ENCODE measurements around the gene LRRC8D. TPM values are rescaled to one million over a fixed set of nuclear protein-coding genes. Genes with fewer than 3 reads are reported as not detected.
"Not testable (repeated sequence)": the region's sequence is repeated elsewhere in the genome, so short reads cannot be mapped to it uniquely, and the experiment has no call there.

The LRRC8D gene
- total RNA-seq = 10 to 100 TPM; 13.2 to 69.1 (median 51.0) TPM

DNA sequence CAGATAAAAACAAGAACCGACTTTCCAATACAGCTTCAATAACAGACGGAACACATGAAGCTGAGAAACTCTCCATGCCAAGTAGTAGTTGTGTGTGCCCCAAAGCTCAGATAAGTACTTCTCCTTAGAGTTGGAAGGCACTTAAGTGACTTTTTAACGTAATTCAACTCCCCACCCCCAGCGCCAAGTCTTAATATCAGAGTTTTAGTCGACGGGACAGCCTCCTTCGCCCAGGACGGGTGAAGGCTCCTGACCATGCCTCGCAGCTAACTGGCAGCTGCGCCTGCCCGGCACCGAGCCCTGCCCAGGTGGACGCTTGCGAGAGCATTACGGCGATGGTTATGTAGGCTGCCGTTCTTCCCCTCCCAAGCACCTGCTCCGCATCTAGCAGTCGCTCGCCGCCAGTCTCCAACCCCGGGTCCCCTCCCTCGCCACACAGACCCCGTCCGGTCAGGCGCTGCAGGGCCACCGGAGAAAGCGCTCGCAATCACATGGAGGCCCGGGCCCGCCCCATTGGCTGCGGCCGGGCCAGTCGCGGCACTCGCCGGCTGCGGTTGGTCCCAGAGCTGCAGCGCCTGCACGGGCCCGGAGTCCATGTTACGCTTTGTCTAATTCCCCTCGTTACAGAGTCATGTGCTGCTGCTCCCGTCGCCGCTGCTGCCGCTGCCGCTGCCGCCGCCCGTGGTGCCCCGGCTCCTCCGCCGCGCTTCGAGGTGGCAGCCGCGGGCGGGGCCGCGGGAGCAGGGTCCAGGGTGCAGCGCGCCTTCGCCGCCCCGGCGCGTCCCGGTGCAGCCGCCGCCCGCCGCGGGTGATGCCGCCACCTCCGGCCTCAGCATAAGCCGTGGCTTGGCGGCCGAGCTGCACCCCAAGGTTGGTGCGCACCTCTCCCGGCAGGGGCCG lies at the start of gene LRRC8D:
LRRC8D (plus strand) TSS at position 611 of the 900 bp plus-strand sequence. CDS start 112,037 bp downstream, outside the sequence.
- Histone ChIP-seq H3K4me1 (replicated peaks in 1 of 2) (peaks cover 22 to 33% of the 10 kb centered on the region in 2 donors), H3K4me3 (peak within 1 kb of the TSS; percentile 78 to 96 (median 91)), H3K27ac (peak within 1 kb of the TSS; percentile 89 to 92)
- ATAC-seq (replicated peaks in 6 of 8) = peak; percentile 90 to 97 (median 92)
- in situ Hi-C loops (cut with MboI; ENCODE audit: low pct_unique_long_range_greater_than_20kb in 2 of 9, low sequenced_read_pairs in 9 of 9, unreplicated experiment in 9 of 9) = loop anchor here in 1 of 9 experiments (25.0 kb wide), 1 partner anchor 167 kb away; the partner anchor contains the start of gene ZNF326
- WGBS, 10 experiments = 0 to 20% (median 2%) methylated on average over 1 to 41 of the region's 82 CpGs; no CpG with 5 or more reads in 1 of the 10 experiments

DNA sequence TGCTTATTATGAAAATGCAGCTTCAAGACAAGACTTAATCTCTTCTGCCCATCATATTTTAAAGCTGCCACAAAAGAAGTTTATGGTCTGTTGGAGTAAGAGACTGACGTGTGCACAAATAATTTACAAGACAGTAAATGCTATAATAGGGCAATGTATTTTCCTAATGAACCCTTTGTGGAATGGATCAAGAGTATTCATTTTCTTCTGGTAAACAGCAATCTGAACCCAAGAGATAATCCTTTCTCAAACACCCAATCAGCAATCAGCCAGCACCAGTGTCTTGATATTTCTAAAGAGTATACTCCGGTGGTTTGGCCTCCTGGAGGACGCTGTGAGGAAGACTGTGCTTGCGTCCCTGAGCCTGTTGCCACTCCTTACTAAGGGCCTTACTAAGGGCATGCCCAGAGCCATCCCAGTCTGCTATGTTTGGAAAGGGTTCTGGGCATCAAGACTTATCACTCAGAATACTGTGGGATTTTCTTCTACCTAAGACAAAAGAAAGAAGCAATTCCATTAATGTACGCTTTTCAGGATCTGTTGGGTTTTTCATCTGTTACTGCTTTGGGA lies 48.8 kb upstream of the LRRC8D start:
- peaks cover 0 to 12% of the 10 kb centered on the region in 2 donors for H3K4me1 ChIP-seq (replicated peaks in 1 of 2)
- no peak overlapping the region for H3K27ac ChIP-seq
- H3K4me3 ChIP-seq = no peak overlapping the region
- in situ Hi-C loops (cut with MboI; ENCODE audit: low pct_unique_long_range_greater_than_20kb in 2 of 9, low sequenced_read_pairs in 9 of 9, unreplicated experiment in 9 of 9) = loop anchor here in 4 of 9 experiments (25.0 kb wide), 4 partner anchors 135 to 310 kb away; partner anchors contain the start of genes LRRC8C (in 2 of the 4) and LRRC8B (in 1 of the 4)
- ATAC-seq (replicated peaks in 6 of 8) = no peak
- WGBS, 10 experiments = 20 to 94% (median 86%) methylated on average over 1 to 5 of the region's 5 CpGs; no CpG with 5 or more reads in 1 of the 10 experiments

DNA sequence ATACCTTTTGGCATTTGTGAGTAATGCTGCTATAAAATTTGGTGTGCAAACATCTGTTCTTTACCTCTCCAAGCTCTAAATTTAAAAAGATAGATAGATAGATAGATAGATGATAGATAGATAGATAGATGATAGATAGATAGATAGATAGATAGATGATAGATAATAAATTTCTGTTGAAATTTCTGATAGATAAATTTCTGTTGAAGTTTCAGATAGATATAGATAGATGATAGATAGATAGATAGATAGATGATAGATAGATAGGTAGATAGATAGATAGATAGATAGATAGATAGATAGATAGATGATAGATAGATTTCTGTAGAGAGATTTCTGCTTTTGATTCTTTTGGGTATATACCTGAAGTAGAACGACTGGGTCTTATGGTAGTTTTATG lies 44.7 kb upstream of the LRRC8D start:
- in situ Hi-C loops (cut with MboI; ENCODE audit: low pct_unique_long_range_greater_than_20kb in 2 of 9, low sequenced_read_pairs in 9 of 9, unreplicated experiment in 9 of 9); ATAC-seq (replicated peaks in 6 of 8): not testable (repeated sequence)

DNA sequence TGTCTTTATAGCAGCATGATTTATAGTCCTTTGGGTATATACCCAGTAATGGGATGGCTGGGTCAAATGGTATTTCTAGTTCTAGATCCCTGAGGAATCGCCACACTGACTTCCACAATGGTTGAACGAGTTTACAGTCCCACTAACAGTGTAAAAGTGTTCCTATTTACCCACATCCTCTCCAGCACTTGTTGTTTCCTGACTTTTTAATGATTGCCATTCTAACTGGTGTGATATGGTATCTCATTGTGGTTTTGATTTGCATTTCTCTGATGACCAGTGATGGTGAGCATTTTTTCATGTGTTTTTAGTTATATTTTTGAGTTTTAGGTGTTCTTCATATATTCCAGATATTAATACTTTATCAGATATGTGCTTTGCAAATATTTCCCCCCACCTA lies 43.6 kb upstream of the LRRC8D start:
- in situ Hi-C loops (cut with MboI; ENCODE audit: low pct_unique_long_range_greater_than_20kb in 2 of 9, low sequenced_read_pairs in 9 of 9, unreplicated experiment in 9 of 9); ATAC-seq (replicated peaks in 6 of 8); H3K27ac ChIP-seq; H3K4me1 ChIP-seq (replicated peaks in 1 of 2); H3K4me3 ChIP-seq: not testable (repeated sequence)
- 33% methylated on average over 1 of the region's 2 CpGs; no CpG with 5 or more reads in 9 of the 10 experiments for WGBS, 10 experiments

More for the DNA sequence above, 44.7 kb upstream of the LRRC8D start:
- 0 to 100% (median 60%) methylated on average over 1 of the region's 1 CpG; no CpG with 5 or more reads in 1 of the 10 experiments for WGBS, 10 experiments
- H3K27ac ChIP-seq; H3K4me3 ChIP-seq; H3K4me1 ChIP-seq (replicated peaks in 1 of 2): not testable (repeated sequence)

DNA sequence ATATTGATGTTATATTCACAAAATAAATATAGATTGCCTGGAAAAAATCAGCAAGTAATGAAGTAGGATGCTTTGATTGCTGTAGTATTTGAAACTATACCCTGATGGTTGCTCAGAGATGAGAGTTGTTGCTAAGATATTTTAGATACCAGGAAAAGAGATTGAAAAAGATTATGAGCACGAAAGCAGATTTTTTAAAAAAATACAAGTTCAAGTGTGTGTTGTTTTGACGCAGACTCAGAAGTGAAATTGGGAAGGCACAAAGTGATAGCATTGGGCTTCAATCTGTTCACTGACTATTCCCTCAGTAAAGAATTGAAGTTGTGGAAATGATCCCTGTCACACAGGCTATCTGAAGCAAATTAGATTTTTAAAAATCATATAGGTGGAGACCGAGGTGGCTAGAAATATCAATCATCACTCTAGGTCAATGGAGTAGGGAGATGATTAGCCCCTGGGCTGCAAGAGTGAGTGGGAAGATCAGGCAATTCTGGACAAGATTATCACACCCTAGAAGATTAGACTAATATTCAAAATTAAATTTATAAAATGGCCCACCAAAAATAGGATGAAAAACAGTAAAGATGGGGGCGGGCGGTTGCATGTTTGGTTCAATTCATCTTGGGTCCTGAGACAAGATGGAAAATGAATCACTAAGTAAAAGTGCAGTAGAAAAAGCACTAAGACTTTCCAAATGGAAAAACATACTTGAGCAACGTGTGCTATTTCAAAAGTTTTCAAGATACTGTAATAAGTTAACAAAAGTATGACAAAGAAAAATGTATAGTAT lies 41.5 kb upstream of the LRRC8D start:
- in situ Hi-C loops (cut with MboI; ENCODE audit: low pct_unique_long_range_greater_than_20kb in 2 of 9, low sequenced_read_pairs in 9 of 9, unreplicated experiment in 9 of 9) = no loop called here
- 55 to 100% (median 86%) methylated on average over 3 to 6 of the region's 6 CpGs for WGBS, 10 experiments

DNA sequence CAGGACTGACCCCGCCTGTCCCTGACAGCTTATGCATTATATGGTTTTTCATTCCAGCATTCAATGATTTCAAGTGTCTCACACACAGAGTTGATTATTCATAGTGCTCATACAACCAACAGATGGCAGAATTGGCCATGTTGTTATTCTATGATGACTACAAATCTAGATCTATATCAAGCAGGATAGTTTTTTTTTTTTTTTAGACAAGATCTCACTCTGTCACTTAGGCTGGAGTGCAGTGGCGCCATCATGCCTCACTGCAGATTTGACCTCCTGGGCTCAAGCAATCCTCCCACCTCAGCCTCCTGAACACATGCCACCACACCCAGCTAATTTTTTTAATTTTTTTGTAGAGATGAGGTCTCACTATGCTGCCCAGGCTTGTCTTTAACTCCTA lies 40.1 kb upstream of the LRRC8D start:
- peak in 6 of 8 experiments; percentile 44 to 94 (median 76) for ATAC-seq (replicated peaks in 6 of 8)
- Histone ChIP-seq H3K4me1 (replicated peaks in 1 of 2) (no peaks in the 10 kb centered on the region), H3K27ac (no peak overlapping the region), H3K4me3 (no peak overlapping the region)
- in situ Hi-C loops (cut with MboI; ENCODE audit: low pct_unique_long_range_greater_than_20kb in 2 of 9, low sequenced_read_pairs in 9 of 9, unreplicated experiment in 9 of 9) = no loop called here
- WGBS, 10 experiments = 0 to 94% (median 66%) methylated on average over 1 to 2 of the region's 2 CpGs; no CpG with 5 or more reads in 2 of the 10 experiments

More for the DNA sequence above, 41.5 kb upstream of the LRRC8D start:
- H3K4me3 ChIP-seq = no peak overlapping the region
- no peaks in the 10 kb centered on the region for H3K4me1 ChIP-seq (replicated peaks in 1 of 2)
- H3K27ac ChIP-seq = no peak overlapping the region
- no peak for ATAC-seq (replicated peaks in 6 of 8)

DNA sequence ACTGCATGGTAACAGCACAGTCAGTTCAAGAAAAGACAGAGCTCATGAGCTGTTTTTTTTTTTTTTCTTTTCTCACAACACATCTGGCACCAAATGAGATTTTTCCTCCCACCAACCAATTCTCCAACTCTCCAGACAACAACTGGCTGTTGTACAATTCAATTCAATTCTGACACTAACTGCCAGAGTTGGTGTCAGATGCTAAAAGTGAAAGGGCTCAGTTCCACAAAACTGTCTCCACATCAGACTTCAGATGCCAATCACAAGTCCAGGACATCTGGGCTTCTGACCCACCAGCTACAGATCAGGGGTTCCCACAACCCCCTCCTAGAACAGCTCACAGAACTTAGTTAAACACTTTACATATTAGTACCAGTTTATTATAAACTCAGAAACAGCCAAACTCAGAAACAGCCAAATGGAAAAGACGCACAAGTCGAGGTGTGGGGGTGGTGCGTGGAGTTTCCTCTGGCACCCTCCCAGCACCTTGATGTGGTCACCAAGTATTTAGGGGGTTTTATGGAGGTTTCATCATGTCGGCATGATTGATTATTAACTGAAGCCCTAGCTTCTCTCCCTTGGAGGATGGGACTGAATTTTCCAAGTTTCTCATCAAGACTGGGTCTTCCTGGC lies 39.2 kb upstream of the LRRC8D start:
- 0 to 100% (median 83%) methylated on average over 1 to 4 of the region's 4 CpGs; no CpG with 5 or more reads in 1 of the 10 experiments for WGBS, 10 experiments
- H3K4me3 ChIP-seq = no peak overlapping the region
- in situ Hi-C loops (cut with MboI; ENCODE audit: low pct_unique_long_range_greater_than_20kb in 2 of 9, low sequenced_read_pairs in 9 of 9, unreplicated experiment in 9 of 9) = no loop called here
- no peak overlapping the region for H3K27ac ChIP-seq
- H3K4me1 ChIP-seq (replicated peaks in 1 of 2) = no peaks in the 10 kb centered on the region
- no peak for ATAC-seq (replicated peaks in 6 of 8)

DNA sequence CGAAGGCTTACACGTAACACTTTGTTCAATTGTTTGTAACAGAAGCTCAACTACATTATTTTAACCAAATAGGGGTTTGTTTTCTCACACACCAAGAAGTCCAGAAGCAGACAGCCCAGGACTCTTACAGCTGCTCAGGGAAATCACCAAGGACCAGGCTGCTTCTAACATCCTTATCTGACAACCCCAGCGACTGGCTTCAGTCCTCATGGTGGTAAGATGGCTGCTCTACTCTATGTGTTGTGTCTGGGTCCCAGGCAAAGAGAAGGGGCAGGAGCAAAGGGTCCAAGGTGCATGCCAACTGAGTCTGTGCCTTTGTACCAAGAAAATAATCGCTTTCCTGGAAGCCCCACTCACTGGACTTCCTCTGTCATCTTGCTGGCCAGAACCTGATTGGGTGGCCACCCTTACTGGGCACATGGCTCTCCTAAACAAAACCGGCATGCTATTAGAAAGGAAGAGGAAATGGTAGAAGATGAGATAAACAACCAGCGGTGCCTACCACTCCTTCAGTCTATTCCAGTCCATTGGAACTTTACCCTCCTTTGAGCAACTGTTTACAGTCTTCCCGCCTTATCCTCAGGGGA lies 34.1 kb upstream of the LRRC8D start:
- Histone ChIP-seq H3K4me3 (no peak overlapping the region), H3K27ac (no peak overlapping the region), H3K4me1 (replicated peaks in 1 of 2) (no peaks in the 10 kb centered on the region)
- ATAC-seq (replicated peaks in 6 of 8) = no peak
- 46 to 88% (median 77%) methylated on average over 1 to 7 of the region's 7 CpGs; no CpG with 5 or more reads in 2 of the 10 experiments for WGBS, 10 experiments
- in situ Hi-C loops (cut with MboI; ENCODE audit: low pct_unique_long_range_greater_than_20kb in 2 of 9, low sequenced_read_pairs in 9 of 9, unreplicated experiment in 9 of 9) = no loop called here

DNA sequence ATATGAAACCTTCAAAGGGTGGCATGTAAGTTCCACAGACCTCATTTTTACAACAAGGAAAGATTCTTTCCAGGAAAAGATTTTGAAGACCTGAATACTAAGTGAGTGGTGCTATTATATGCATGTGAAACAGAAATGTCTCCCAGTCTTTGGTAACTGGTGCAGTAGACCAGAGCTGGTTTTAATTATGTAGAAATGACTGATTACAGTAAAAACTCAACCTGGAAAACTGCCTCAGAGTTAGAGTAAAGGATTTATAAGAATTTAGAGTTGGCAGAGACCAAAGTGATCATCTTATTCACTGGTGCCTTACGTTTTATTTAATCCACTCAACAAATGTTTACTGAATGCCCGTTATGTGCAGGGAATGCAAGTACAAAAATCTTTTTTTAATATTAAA lies 30.2 kb upstream of the LRRC8D start:
- 15 to 97% (median 92%) methylated on average over 2 of the region's 2 CpGs; no CpG with 5 or more reads in 1 of the 10 experiments for whole genome bisulfite sequencing, 10 experiments

DNA sequence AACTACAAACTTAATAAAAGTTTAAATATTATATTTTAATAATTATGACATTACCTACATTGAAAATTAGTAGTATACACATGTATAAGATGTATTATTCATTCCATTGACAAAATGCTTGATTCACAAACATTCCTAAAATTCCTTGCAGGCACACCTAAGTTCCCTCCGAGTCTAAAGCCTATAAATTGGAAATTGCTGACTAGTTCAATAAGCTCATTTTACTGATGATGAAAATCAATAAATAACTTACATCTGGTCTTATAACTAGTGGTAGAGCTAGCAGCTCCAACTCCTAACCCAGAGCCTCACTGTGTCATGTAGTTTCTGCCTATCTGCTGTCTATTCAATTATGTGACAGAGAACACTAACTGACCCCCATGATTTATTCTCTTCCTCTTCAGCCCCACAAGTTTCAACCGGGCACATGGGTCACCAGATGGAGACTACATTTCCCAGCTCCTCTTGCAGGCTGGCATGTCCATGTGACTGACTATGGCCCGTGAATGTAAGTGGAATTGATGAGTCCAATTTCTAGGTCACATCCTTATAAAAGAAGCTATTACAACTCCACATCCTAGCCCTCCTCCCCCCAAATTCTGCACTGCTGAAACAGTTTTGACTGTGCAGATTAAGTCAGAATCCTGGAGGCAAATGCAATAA lies 29.6 kb upstream of the LRRC8D start:
- no peaks in the 10 kb centered on the region for H3K4me1 ChIP-seq (replicated peaks in 1 of 2)
- in situ Hi-C loops (cut with MboI; ENCODE audit: low pct_unique_long_range_greater_than_20kb in 2 of 9, low sequenced_read_pairs in 9 of 9, unreplicated experiment in 9 of 9) = no loop called here
- no peak overlapping the region for H3K27ac ChIP-seq
- no peak overlapping the region for H3K4me3 ChIP-seq
- peak in 1 of 8 experiments; percentile 19 for ATAC-seq (replicated peaks in 6 of 8)
- 14 to 70% (median 38%) methylated on average over 1 to 3 of the region's 3 CpGs; no CpG with 5 or more reads in 1 of the 10 experiments for WGBS, 10 experiments

More for the DNA sequence above, 30.2 kb upstream of the LRRC8D start:
- Histone ChIP-seq H3K4me1 (replicated peaks in 1 of 2) (no peaks in the 10 kb centered on the region), H3K4me3 (no peak overlapping the region), H3K27ac (no peak overlapping the region)
- ATAC-seq (replicated peaks in 6 of 8) = no peak
- in situ Hi-C loops (cut with MboI; ENCODE audit: low pct_unique_long_range_greater_than_20kb in 2 of 9, low sequenced_read_pairs in 9 of 9, unreplicated experiment in 9 of 9) = no loop called here

DNA sequence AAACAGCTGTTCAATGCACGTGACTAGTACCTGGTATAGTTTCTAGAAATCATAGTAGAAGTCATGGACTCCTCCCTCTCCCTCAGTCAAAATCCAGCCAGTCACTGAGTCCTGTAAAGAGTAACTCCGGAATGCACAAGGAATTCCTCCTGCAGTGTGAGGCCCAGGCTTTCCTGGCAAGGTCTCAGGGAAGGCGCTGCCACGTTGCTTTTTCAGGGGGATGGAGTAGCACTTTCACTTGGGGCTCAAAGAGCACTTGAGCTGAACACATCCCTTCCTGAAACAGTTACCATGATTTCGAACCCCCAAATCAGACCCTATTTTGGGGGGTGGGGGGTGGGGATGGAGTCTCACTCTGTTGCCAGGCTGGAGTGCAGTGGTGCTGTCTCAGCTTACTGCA lies 26.4 kb upstream of the LRRC8D start:
- H3K27ac ChIP-seq = no peak overlapping the region
- ATAC-seq (replicated peaks in 6 of 8) = no peak
- in situ Hi-C loops (cut with MboI; ENCODE audit: low pct_unique_long_range_greater_than_20kb in 2 of 9, low sequenced_read_pairs in 9 of 9, unreplicated experiment in 9 of 9) = no loop called here
- WGBS, 10 experiments = 4 to 60% (median 52%) methylated on average over 1 to 5 of the region's 5 CpGs; no CpG with 5 or more reads in 1 of the 10 experiments
- no peak overlapping the region for H3K4me3 ChIP-seq
- H3K4me1 ChIP-seq (replicated peaks in 1 of 2) = no peaks in the 10 kb centered on the region
